HFFc6 (cell line): Measurements from ENCODE around the gene DBP. TPM values are rescaled to one million over a fixed set of nuclear protein-coding genes. Genes with fewer than 3 reads are reported as not detected.
"Not testable (repeated sequence)": the region's sequence is repeated elsewhere in the genome, so short reads cannot be mapped to it uniquely, and the experiment has no call there.

ENCODE experiments used
- DNase-seq: peaks from one replicate; pipeline ENCODE4 v3.0.0-alpha.2; 2018
- H3K27ac Mint-ChIP-seq: 2 replicates; pipeline ENCODE4 v1.8.0; 2020; ENCODE audit warnings: mild to moderate bottlenecking, mixed read lengths
- H3K27me3 Mint-ChIP-seq: 2 replicates; pipeline ENCODE4 v1.8.0; 2021; ENCODE audit warnings: mild to moderate bottlenecking, moderate library complexity, mixed read lengths; ENCODE audit not compliant: insufficient read depth
- H3K36me3 Mint-ChIP-seq: 2 replicates; pipeline ENCODE4 v1.8.0; 2021; ENCODE audit warnings: low read depth, mixed read lengths
- H3K4me1 Mint-ChIP-seq: 2 replicates; pipeline ENCODE4 v1.8.0; 2020; ENCODE audit warnings: low read depth, mixed read lengths
- H3K4me3 Mint-ChIP-seq: 2 replicates; pipeline ENCODE4 v1.8.0; 2020; ENCODE audit warnings: mild to moderate bottlenecking, moderate library complexity, mixed read lengths
- H3K9me3 Mint-ChIP-seq: 2 replicates; pipeline ENCODE4 v1.8.0; 2020; ENCODE audit warnings: mild to moderate bottlenecking, mixed read lengths
- total RNA-seq, 6 experiments: library from RNA; stranded (reverse); fragmentation: NEBNext Ultra II Directional; extraction: Animal tissue kit (Norgen Biotek cat#: 25700); gene quantifications; 2 replicates in 1 of 6; 3 replicates in 5 of 6; pipeline ENCODE4 v1.2.3, GENCODE V29; 2021
- TF ChIP-seq, protein P1 (sequence below): fragments of 200-600 bp; sonication (generic); IDR thresholded peaks from 2 replicates; pipeline ENCODE4 v1.5.0; 2021; ENCODE audit warnings: antibody characterized with exemption, mild to moderate bottlenecking

The DBP gene
- total RNA-seq, 6 experiments from 2014 or later: 3.8 to 5.7 (median 4.4) TPM

- Mint-ChIP-seq H3K27me3 (peaks cover 13% of the 10 kb centered on the region), H3K27ac (no peak overlapping the region), H3K9me3 (no peaks in the 10 kb centered on the region), H3K36me3 (no peaks in the 10 kb centered on the region), H3K4me3 (no peak overlapping the region), H3K4me1 (peaks cover 1% of the 10 kb centered on the region; the same call in 1 of the 2 replicates)
- TF ChIP-seq, protein P1, sequence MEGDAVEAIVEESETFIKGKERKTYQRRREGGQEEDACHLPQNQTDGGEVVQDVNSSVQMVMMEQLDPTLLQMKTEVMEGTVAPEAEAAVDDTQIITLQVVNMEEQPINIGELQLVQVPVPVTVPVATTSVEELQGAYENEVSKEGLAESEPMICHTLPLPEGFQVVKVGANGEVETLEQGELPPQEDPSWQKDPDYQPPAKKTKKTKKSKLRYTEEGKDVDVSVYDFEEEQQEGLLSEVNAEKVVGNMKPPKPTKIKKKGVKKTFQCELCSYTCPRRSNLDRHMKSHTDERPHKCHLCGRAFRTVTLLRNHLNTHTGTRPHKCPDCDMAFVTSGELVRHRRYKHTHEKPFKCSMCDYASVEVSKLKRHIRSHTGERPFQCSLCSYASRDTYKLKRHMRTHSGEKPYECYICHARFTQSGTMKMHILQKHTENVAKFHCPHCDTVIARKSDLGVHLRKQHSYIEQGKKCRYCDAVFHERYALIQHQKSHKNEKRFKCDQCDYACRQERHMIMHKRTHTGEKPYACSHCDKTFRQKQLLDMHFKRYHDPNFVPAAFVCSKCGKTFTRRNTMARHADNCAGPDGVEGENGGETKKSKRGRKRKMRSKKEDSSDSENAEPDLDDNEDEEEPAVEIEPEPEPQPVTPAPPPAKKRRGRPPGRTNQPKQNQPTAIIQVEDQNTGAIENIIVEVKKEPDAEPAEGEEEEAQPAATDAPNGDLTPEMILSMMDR: no peak
- no peak for DNase-seq
These were observed 43.4 kb upstream of the DBP start for GRCh38 chr19:48680436-48681126.

DNA sequence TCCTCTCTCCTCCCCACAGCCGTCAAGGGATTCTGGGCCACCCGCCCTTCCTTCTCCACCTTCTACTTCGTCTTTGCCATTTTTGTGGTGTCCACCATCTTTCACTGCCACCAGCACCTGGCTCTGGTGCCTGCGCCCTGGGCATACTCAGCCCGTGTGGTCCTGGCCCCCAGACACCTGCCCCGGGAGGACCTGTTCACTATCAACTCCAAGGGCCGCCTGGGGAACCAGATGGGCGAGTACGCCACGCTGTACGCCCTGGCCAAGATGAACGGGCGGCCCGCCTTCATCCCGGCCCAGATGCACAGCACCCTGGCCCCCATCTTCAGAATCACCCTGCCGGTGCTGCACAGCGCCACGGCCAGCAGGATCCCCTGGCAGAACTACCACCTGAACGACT, 42.8 kb upstream of the DBP start:
- not testable (repeated sequence) for H3K36me3 Mint-ChIP-seq, H3K4me1 Mint-ChIP-seq, H3K4me3 Mint-ChIP-seq, H3K9me3 Mint-ChIP-seq, DNase-seq, H3K27ac Mint-ChIP-seq
- H3K27me3 Mint-ChIP-seq: peaks cover 11% of the 10 kb centered on the region

GRCh38 chr19:48678201-48678600, 41.0 kb upstream of the DBP start:
- Mint-ChIP-seq H3K27me3 (peaks cover 10% of the 10 kb centered on the region), H3K27ac (no peak overlapping the region)
- TF ChIP-seq, protein P1: no peak

GRCh38 chr19:48676887-48677286, 39.7 kb upstream of the DBP start:
- Mint-ChIP-seq H3K4me1 (peaks cover 8% of the 10 kb centered on the region; the same call in 1 of the 2 replicates), H3K36me3 (no peaks in the 10 kb centered on the region), H3K9me3 (no peaks in the 10 kb centered on the region), H3K4me3 (no peak overlapping the region), H3K27ac (no peak overlapping the region), H3K27me3 (peaks cover 11% of the 10 kb centered on the region)
- DNase-seq: no peak
- TF ChIP-seq, protein P1: no peak

More at GRCh38 chr19:48678201-48678600, 41.0 kb upstream of the DBP start:
- DNase-seq: no peak
- peaks cover 8% of the 10 kb centered on the region; the same call in 1 of the 2 replicates for H3K4me1 Mint-ChIP-seq
- no peaks in the 10 kb centered on the region for H3K36me3 Mint-ChIP-seq
- no peaks in the 10 kb centered on the region for H3K9me3 Mint-ChIP-seq
- H3K4me3 Mint-ChIP-seq: no peak overlapping the region

DNA sequence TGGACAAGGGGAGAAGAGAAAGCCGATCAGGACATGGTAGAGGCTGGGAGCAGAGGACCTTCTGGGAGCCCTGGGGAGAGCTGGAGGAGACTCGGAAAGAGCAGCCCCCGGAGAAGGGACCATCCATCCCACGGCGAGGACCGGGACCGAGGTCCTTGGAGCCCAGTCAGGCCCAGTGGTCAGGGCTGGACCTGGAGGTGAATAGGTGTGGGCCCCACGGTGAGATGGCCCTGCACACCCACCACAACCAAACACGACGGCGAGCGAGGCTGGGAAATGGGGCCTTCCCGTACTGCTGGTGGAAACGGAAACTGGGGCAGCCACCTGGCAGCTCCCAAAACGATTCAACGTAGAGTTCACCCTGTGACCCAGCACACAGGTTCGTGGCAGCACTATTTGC, 39.3 kb upstream of the DBP start:
- H3K9me3 Mint-ChIP-seq: no peaks in the 10 kb centered on the region
- H3K36me3 Mint-ChIP-seq: no peaks in the 10 kb centered on the region
- H3K27me3 Mint-ChIP-seq: peaks cover 11% of the 10 kb centered on the region
- H3K4me3 Mint-ChIP-seq: no peak overlapping the region
- peaks cover 8% of the 10 kb centered on the region; the same call in 1 of the 2 replicates for H3K4me1 Mint-ChIP-seq
- DNase-seq: no peak
- TF ChIP-seq, protein P1: no peak
- no peak overlapping the region for H3K27ac Mint-ChIP-seq
